Ishikawa (cell line): Measurements from ENCODE around the gene RIOX2.

Experiments
- CEBPB ChIP-seq: IDR thresholded peaks from 2 replicates; pipeline ENCODE4 v1.6.1; 2012
- CREB1 ChIP-seq: IDR thresholded peaks from 2 replicates; pipeline ENCODE4 v1.6.1; 2012; ENCODE audit warnings: low read depth
- EGR1 ChIP-seq: IDR thresholded peaks from 2 replicates; pipeline ENCODE4 v1.6.1; 2012
- EP300 ChIP-seq: IDR thresholded peaks from 2 replicates; pipeline ENCODE4 v1.6.1; 2012; ENCODE audit warnings: borderline replicate concordance
- FOXM1 ChIP-seq: IDR thresholded peaks from 2 replicates; pipeline ENCODE4 v1.6.1; 2012; ENCODE audit warnings: low read depth, borderline replicate concordance
- MAX ChIP-seq: IDR thresholded peaks from 2 replicates; pipeline ENCODE4 v1.6.1; 2012
- NFIC ChIP-seq: IDR thresholded peaks from 2 replicates; pipeline ENCODE4 v1.6.1; 2012
- RAD21 ChIP-seq: IDR thresholded peaks from 2 replicates; pipeline ENCODE4 v1.6.1; 2012; ENCODE audit warnings: low read depth
- REST ChIP-seq: IDR thresholded peaks from 2 replicates; pipeline ENCODE4 v1.6.1; 2012; ENCODE audit warnings: low read depth, mild to moderate bottlenecking
- TAF1 ChIP-seq: IDR thresholded peaks from 2 replicates; pipeline ENCODE4 v1.6.1; 2012; ENCODE audit warnings: low read depth, mild to moderate bottlenecking
- TCF12 ChIP-seq: IDR thresholded peaks from 2 replicates; pipeline ENCODE4 v1.6.1; 2012; ENCODE audit warnings: low read depth
- USF1 ChIP-seq: IDR thresholded peaks from 2 replicates; pipeline ENCODE4 v1.6.1; 2012
- YY1 ChIP-seq: IDR thresholded peaks from 2 replicates; pipeline ENCODE4 v1.6.1; 2012; ENCODE audit warnings: low read depth
- ZBTB7A ChIP-seq: IDR thresholded peaks from 2 replicates; pipeline ENCODE4 v1.6.1; 2012; ENCODE audit warnings: low read depth

GRCh38 chr3:97959872-97960271, 12.4 kb downstream of the RIOX2 start:
- TF ChIP-seq EGR1, result no peak
- TF ChIP-seq YY1, result no peak
- TF ChIP-seq MAX, result no peak
- no peak for TF ChIP-seq RAD21
- TF ChIP-seq CREB1, result no peak
- no peak for TF ChIP-seq TAF1
- no peak for TF ChIP-seq CEBPB
- TF ChIP-seq EP300, result no peak
- TF ChIP-seq REST, result no peak
- TF ChIP-seq ZBTB7A, result no peak
- TF ChIP-seq TCF12, result no peak
- no peak for TF ChIP-seq USF1
- no peak for TF ChIP-seq FOXM1
- no peak for TF ChIP-seq NFIC
